ENCODE data around the gene SLC38A8. TPM values are rescaled to one million over a fixed set of nuclear protein-coding genes. Genes with fewer than 3 reads are reported as not detected.

SLC38A8 gene
- total and polyA plus RNA-seq, 2 donors (not counting 1 experiment from before 2014, with no cell fraction given) = not detected

DNA sequence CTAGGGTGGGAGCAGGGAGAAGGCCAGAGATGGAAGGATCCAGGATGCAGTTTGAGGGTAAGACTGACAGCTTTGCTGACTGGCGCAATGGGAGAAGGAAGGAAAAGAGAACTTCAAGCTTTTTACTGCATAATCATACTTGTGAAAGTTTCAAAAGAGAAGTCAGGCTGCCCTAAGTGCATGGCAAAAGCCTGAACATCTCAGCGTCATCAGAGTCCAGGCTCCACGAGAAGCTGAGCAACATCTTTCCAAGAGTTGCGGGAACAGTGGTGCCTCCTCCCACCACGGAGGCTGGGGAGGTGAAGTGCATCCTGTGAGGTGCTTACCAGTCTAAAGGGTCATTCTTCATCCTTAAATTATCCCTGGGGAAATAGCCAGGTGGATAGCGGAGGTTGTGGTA is 26.9 kb upstream of the SLC38A8 start:
- no peak overlapping the region for H2AFZ ChIP-seq (ENCODE audit: insufficient read depth, low read depth, low read length, poor library complexity, severe bottlenecking)
- H3K4me3 ChIP-seq (ENCODE audit: control extremely low read depth in 1 of 5, extremely low read depth in 1 of 5, insufficient read depth in 1 of 5, low read depth in 2 of 5, low read length in 4 of 5) = no peak overlapping the region
- no peak overlapping the region for H3K4me2 ChIP-seq (replicated peaks; ENCODE audit: low read depth, low read length, poor library complexity, severe bottlenecking)
- peaks cover 2 to 78% of the 10 kb centered on the region in 2 experiments for H3K36me3 ChIP-seq (replicated peaks in 1 of 2; ENCODE audit: control extremely low read depth in 1 of 2, control insufficient read depth in 1 of 2, extremely low read depth in 1 of 2, insufficient read depth in 2 of 2, low read length in 1 of 2)
- ATAC-seq (ENCODE audit: low read depth) = no peak
- no peak overlapping the region for H3K9ac ChIP-seq (ENCODE audit: low read length)
- no peak overlapping the region for H3K27ac ChIP-seq (ENCODE audit: low read length in 2 of 2)
- Mint-ChIP-seq H3K9me3 (ENCODE audit: insufficient read depth) (no peaks in the 10 kb centered on the region), H3K27me3 (no peaks in the 10 kb centered on the region), H3K4me1 (no peaks in the 10 kb centered on the region), H3K27ac (no peak overlapping the region), H3K4me3 (no peak overlapping the region)
- DNase-seq = no peak
- H3K9me3 ChIP-seq (ENCODE audit: control extremely low read depth in 1 of 3, control insufficient read depth in 2 of 3, insufficient read depth in 1 of 3, low read length in 2 of 3) = no peaks in the 10 kb centered on the region
- H4K20me1 ChIP-seq (ENCODE audit: control insufficient read depth, insufficient read depth, low read length, poor library complexity, severe bottlenecking) = peaks cover 4% of the 10 kb centered on the region
- H3K4me1 ChIP-seq (ENCODE audit: control insufficient read depth in 2 of 2, insufficient read depth in 2 of 2, low read length in 2 of 2) = no peaks in the 10 kb centered on the region
- CTCF ChIA-PET = interaction anchor here (0.5 to 1.7 kb wide), 3 partner anchors 15 to 441 kb away, joined by 3 to 7 read pairs (median 4); no protein-coding TSS in a partner anchor
- H3K79me2 ChIP-seq (ENCODE audit: control insufficient read depth, insufficient read depth, low read length) = no peaks in the 10 kb centered on the region
- no peaks in the 10 kb centered on the region for H3K27me3 ChIP-seq (replicated peaks in 1 of 4; ENCODE audit: control extremely low read depth in 1 of 4, control insufficient read depth in 3 of 4, insufficient read depth in 4 of 4, low read length in 3 of 4)
- WGBS (ENCODE audit: insufficient coverage) = 97% methylated on average over 3 of the region's 6 CpGs
- intact Hi-C loops (cut with micrococcal nuclease) = loop anchor here (5.0 kb wide), 1 partner anchor 112 kb away; no protein-coding TSS in a partner anchor
- POLR2A ChIA-PET = no interaction called here
- no peak for TF ChIP-seq EZH2 (IDR thresholded peaks at IDR 0.05; ENCODE audit: borderline replicate concordance, insufficient read depth, low read depth, low read length, poor library complexity, severe bottlenecking)
- TF ChIP-seq, protein P1, sequence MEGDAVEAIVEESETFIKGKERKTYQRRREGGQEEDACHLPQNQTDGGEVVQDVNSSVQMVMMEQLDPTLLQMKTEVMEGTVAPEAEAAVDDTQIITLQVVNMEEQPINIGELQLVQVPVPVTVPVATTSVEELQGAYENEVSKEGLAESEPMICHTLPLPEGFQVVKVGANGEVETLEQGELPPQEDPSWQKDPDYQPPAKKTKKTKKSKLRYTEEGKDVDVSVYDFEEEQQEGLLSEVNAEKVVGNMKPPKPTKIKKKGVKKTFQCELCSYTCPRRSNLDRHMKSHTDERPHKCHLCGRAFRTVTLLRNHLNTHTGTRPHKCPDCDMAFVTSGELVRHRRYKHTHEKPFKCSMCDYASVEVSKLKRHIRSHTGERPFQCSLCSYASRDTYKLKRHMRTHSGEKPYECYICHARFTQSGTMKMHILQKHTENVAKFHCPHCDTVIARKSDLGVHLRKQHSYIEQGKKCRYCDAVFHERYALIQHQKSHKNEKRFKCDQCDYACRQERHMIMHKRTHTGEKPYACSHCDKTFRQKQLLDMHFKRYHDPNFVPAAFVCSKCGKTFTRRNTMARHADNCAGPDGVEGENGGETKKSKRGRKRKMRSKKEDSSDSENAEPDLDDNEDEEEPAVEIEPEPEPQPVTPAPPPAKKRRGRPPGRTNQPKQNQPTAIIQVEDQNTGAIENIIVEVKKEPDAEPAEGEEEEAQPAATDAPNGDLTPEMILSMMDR (IDR thresholded peaks at IDR 0.05) = no peak

- no peaks in the 10 kb centered on the region for H3K27me3 ChIP-seq (replicated peaks in 1 of 4; ENCODE audit: control extremely low read depth in 1 of 4, control insufficient read depth in 3 of 4, insufficient read depth in 4 of 4, low read length in 3 of 4)
- WGBS (ENCODE audit: insufficient coverage) = 96% methylated on average over 13 of the region's 13 CpGs
- no peak overlapping the region for H3K4me3 Mint-ChIP-seq
- no peak for DNase-seq
- H3K27ac ChIP-seq (ENCODE audit: low read length in 2 of 2) = no peak overlapping the region
- no peaks in the 10 kb centered on the region for H3K9me3 ChIP-seq (ENCODE audit: control extremely low read depth in 1 of 3, control insufficient read depth in 2 of 3, insufficient read depth in 1 of 3, low read length in 2 of 3)
- H3K27ac Mint-ChIP-seq = no peak overlapping the region
- ChIA-PET CTCF (interaction anchor here (0.5 to 3.5 kb wide), 4 partner anchors 15 to 442 kb away, joined by 3 to 16 read pairs (median 6); no protein-coding TSS in a partner anchor), POLR2A (no interaction called here)
- peaks cover 4% of the 10 kb centered on the region for H4K20me1 ChIP-seq (ENCODE audit: control insufficient read depth, insufficient read depth, low read length, poor library complexity, severe bottlenecking)
- no peaks in the 10 kb centered on the region for H3K4me1 ChIP-seq (ENCODE audit: control insufficient read depth in 2 of 2, insufficient read depth in 2 of 2, low read length in 2 of 2)
- intact Hi-C loops (cut with micrococcal nuclease) = loop anchor here (5.0 kb wide), 1 partner anchor 112 kb away; no protein-coding TSS in a partner anchor
- ATAC-seq (ENCODE audit: low read depth) = no peak
- H3K9ac ChIP-seq (ENCODE audit: low read length) = no peak overlapping the region
- no peak overlapping the region for H2AFZ ChIP-seq (ENCODE audit: insufficient read depth, low read depth, low read length, poor library complexity, severe bottlenecking)
- H3K9me3 Mint-ChIP-seq (ENCODE audit: insufficient read depth) = no peaks in the 10 kb centered on the region
- TF ChIP-seq, protein P1 (IDR thresholded peaks at IDR 0.05) = no peak
- no peak for TF ChIP-seq EZH2 (IDR thresholded peaks at IDR 0.05; ENCODE audit: borderline replicate concordance, insufficient read depth, low read depth, low read length, poor library complexity, severe bottlenecking)
- H3K4me2 ChIP-seq (replicated peaks; ENCODE audit: low read depth, low read length, poor library complexity, severe bottlenecking) = no peak overlapping the region
- H3K79me2 ChIP-seq (ENCODE audit: control insufficient read depth, insufficient read depth, low read length) = no peaks in the 10 kb centered on the region
- H3K4me1 Mint-ChIP-seq = no peaks in the 10 kb centered on the region
- H3K27me3 Mint-ChIP-seq = no peaks in the 10 kb centered on the region
- H3K4me3 ChIP-seq (ENCODE audit: control extremely low read depth in 1 of 5, extremely low read depth in 1 of 5, insufficient read depth in 1 of 5, low read depth in 2 of 5, low read length in 4 of 5) = no peak overlapping the region
- peaks cover 2 to 75% of the 10 kb centered on the region in 2 experiments for H3K36me3 ChIP-seq (replicated peaks in 1 of 2; ENCODE audit: control extremely low read depth in 1 of 2, control insufficient read depth in 1 of 2, extremely low read depth in 1 of 2, insufficient read depth in 2 of 2, low read length in 1 of 2)
Measured at GRCh38 chr16:84068783-84069462, 26.3 kb upstream of the SLC38A8 start.
